ENCODE results near the gene FBN1.

The FBN1 gene

GRCh38 chr15:48415036-48415886 is 230.2 kb downstream of the FBN1 start:
- H3K36me3 ChIP-seq (ENCODE audit: control insufficient read depth, insufficient read depth, low read length): no peaks in the 10 kb centered on the region
- no peak overlapping the region for H3K27ac ChIP-seq
- no peaks in the 10 kb centered on the region for H3K4me1 ChIP-seq

GRCh38 chr15:48414015-48414414 is 231.5 kb downstream of the FBN1 start:
- Histone ChIP-seq H3K4me3 (ENCODE audit: low read depth, low read length) (no peak overlapping the region), H3K36me3 (ENCODE audit: control insufficient read depth, insufficient read depth, low read length) (no peaks in the 10 kb centered on the region), H3K27ac (no peak overlapping the region), H3K9ac (no peak overlapping the region), H3K4me2 (ENCODE audit: low read length) (no peak overlapping the region), H3K4me1 (no peaks in the 10 kb centered on the region), H3K27me3 (ENCODE audit: control insufficient read depth, insufficient read depth, low read length) (no peaks in the 10 kb centered on the region), H2AFZ (no peak overlapping the region), H3K79me2 (no peaks in the 10 kb centered on the region), H3K9me3 (ENCODE audit: control insufficient read depth, low read length) (no peaks in the 10 kb centered on the region)
- TF ChIP-seq CTCF (IDR thresholded peaks at IDR 0.05): no peak

More at GRCh38 chr15:48415036-48415886, 230.2 kb downstream of the FBN1 start:
- Histone ChIP-seq H3K79me2 (no peaks in the 10 kb centered on the region), H3K9ac (no peak overlapping the region), H3K4me3 (ENCODE audit: low read depth, low read length) (no peak overlapping the region), H3K27me3 (ENCODE audit: control insufficient read depth, insufficient read depth, low read length) (no peaks in the 10 kb centered on the region), H3K4me2 (ENCODE audit: low read length) (no peak overlapping the region), H3K9me3 (ENCODE audit: control insufficient read depth, low read length) (no peaks in the 10 kb centered on the region), H2AFZ (no peak overlapping the region)
- TF ChIP-seq CTCF (IDR thresholded peaks at IDR 0.05): no peak

GRCh38 chr15:48413304-48413703 is 232.2 kb downstream of the FBN1 start:
- H3K4me2 ChIP-seq (ENCODE audit: low read length): no peak overlapping the region
- no peak overlapping the region for H2AFZ ChIP-seq
- H3K79me2 ChIP-seq: no peaks in the 10 kb centered on the region
- H3K27ac ChIP-seq: no peak overlapping the region
- no peak overlapping the region for H3K9ac ChIP-seq
- no peaks in the 10 kb centered on the region for H3K9me3 ChIP-seq (ENCODE audit: control insufficient read depth, low read length)
- TF ChIP-seq CTCF (IDR thresholded peaks at IDR 0.05): no peak
- no peak overlapping the region for H3K4me3 ChIP-seq (ENCODE audit: low read depth, low read length)
- no peaks in the 10 kb centered on the region for H3K27me3 ChIP-seq (ENCODE audit: control insufficient read depth, insufficient read depth, low read length)
- H3K4me1 ChIP-seq: no peaks in the 10 kb centered on the region
- no peaks in the 10 kb centered on the region for H3K36me3 ChIP-seq (ENCODE audit: control insufficient read depth, insufficient read depth, low read length)

GRCh38 chr15:48411971-48412591 is 233.4 kb downstream of the FBN1 start:
- H3K79me2 ChIP-seq: no peaks in the 10 kb centered on the region
- no peaks in the 10 kb centered on the region for H3K36me3 ChIP-seq (ENCODE audit: control insufficient read depth, insufficient read depth, low read length)
- H3K4me2 ChIP-seq (ENCODE audit: low read length): no peak overlapping the region
- H3K9ac ChIP-seq: no peak overlapping the region
- no peak overlapping the region for H2AFZ ChIP-seq
- no peaks in the 10 kb centered on the region for H3K4me1 ChIP-seq
- no peak overlapping the region for H3K27ac ChIP-seq
- no peak for TF ChIP-seq CTCF (IDR thresholded peaks at IDR 0.05)
- H3K9me3 ChIP-seq (ENCODE audit: control insufficient read depth, low read length): no peaks in the 10 kb centered on the region
- no peak overlapping the region for H3K4me3 ChIP-seq (ENCODE audit: low read depth, low read length)
- no peaks in the 10 kb centered on the region for H3K27me3 ChIP-seq (ENCODE audit: control insufficient read depth, insufficient read depth, low read length)

All from parathyroid adenoma (tissue), 2 donors.